HG02870 (cell line): Measurements from ENCODE around the gene N4BP3.
A peak's percentile ranks its signal among the peaks of the same experiment; 100 is the strongest.
"Not testable (repeated sequence)": the region's sequence is repeated elsewhere in the genome, so short reads cannot be mapped to it uniquely, and the experiment has no call there.

Source experiments
- ATAC-seq: cut with Tn5 transposase; IDR thresholded peaks from one replicate; pipeline ENCODE4 v1.9.1; 2021; ENCODE audit warnings: mild to moderate bottlenecking, moderate library complexity; ENCODE audit not compliant: unreplicated experiment

Gene N4BP3

GRCh38 chr5:178121391-178122276 is 8.3 kb downstream of the N4BP3 start:
- ATAC-seq, result no peak

GRCh38 chr5:178122346-178122745 is 9.0 kb downstream of the N4BP3 start:
- no peak for ATAC-seq

DNA sequence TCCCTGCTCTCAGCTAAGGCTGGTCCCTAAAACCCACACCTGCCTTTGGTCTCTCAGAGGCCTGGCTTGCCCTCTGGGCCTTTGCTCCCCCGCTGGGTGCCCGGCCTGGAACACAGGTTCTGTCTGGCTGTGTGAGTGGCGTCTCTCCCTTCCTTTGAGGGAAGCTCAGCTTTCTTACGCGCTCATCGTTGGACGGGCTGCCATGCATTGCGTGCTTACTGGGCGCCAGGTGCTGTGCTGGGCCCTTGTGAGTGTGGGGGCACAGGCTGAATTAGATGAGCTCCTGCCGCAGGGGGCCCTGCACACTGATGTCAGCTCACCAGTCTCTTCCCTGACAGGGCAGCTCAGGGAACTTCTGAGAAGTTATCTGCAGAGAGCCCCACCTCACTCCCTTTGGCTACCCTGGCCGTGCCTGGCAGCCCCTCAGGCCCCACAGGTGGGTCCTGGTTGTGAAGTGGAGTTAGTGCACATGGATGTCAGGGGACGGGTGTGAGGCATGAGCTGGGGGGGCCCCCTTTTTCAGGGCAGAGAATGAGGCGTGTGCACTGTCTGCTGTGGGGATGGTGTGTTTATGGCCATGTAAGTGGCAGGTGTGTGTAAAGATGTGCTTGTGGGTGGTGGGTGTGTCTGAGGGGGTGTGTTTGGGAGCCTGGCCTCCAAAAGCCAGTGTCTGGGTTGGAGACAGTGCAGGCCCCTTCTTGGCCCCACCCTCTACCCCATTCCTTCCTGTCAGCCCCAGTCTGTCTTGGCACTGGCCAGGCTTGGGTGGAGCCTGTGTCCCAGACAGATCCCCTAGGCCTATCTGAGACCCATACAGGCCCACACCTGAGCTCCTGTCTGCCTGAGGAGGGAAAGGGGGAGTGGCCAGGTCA is 10.0 kb downstream of the N4BP3 start:
- no peak for ATAC-seq

DNA sequence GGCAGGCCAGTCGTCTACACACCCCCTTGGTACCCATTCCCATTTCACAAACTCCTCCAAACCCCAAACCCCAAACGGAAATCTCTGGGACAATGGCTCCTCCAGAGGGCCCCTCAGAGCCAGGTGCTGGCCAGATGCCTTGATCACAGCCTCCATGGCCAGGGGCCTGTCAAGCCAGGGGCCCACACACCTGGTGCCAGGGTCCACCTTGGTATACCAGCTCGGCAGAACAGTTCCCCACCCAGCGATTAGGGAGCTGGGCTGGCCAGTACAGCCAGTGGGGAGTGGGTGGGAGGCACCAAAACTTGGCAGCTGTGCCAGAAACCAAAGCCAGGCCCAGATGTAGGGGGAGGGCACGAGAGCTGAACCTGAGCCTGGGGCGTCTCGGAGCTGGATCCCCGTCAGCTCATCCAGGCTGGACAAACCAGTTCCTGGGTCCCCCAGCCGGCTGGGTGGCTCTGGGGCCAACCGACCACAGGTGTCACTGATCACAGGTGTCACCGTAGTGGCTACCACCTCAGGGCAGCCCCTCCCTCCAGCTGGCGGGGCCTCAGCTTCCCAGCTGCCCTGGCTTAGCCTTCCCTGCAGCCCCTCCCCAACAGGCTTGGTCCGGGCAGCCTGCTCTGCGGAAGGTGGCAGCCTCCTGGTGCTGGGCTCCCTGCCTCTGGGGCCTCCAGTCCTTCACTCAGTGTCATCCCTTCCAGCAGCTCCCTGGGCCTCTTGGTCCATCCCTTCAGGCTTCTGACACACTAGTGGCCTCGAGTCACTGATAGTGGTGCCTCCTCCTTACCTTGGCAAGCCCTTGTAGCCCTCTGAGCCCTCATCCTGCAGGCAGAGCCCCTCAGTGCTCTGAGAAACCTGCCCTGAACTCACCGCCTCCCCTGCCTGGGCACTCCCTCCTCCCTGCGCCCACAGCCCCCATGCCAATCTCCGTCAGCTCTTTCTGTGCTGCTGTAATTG is 10.9 kb downstream of the N4BP3 start:
- ATAC-seq, result no peak

- no peak for ATAC-seq
Observed at GRCh38 chr5:178125253-178125906, 12.0 kb downstream of the N4BP3 start.

DNA sequence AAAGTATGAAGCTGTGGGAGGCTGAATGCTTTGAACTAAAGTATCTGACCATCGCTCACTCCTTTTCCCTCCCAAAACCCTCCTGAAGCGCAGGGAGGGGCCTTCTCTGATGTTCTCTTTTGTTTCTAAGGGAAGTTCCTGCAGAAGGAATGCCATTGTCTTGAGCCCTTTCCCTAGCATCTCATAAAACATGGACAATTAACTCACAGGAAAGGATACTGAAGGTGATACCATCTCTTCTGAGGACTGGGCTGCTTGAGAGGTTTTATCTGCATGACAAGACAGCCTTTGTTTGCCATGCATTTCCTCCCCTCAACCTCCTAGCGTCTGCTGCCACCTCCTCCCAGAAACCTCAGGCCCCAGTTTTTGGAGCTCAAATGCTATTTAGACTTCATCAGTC is 13.2 kb downstream of the N4BP3 start:
- no peak for ATAC-seq

- not testable (repeated sequence) for ATAC-seq
Observed at GRCh38 chr5:178127300-178128009, 14.1 kb downstream of the N4BP3 start.

- no peak for ATAC-seq
Observed at GRCh38 chr5:178129296-178129695, 16.0 kb downstream of the N4BP3 start.

DNA sequence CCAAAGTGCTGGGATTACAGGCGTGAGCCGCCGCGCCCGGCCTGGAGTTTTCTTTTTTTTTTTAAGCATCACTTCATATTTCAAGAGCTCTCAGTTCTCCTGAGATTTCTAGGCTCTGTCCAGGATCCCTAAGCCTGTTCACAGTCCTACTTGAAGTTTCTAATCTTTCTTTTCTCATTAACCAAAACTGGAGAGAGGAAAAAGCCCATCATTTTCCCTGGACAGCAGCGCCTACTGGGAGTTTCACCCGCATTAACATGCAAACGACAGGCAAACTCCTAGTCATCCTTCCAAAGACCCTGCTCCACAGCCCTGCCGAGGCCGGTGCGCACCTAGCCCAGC is 16.9 kb downstream of the N4BP3 start:
- ATAC-seq, result not testable (repeated sequence)

GRCh38 chr5:178130576-178131445 is 17.5 kb downstream of the N4BP3 start, which contains the start of gene RMND5B:
TSS of gene RMND5B (plus strand) at chr5:178131014. CDS start at chr5:178138120, 7,106 bp downstream.
- peak; percentile 78 for ATAC-seq

GRCh38 chr5:178131446-178131996 is 18.2 kb downstream of the N4BP3 start:
- no peak for ATAC-seq

DNA sequence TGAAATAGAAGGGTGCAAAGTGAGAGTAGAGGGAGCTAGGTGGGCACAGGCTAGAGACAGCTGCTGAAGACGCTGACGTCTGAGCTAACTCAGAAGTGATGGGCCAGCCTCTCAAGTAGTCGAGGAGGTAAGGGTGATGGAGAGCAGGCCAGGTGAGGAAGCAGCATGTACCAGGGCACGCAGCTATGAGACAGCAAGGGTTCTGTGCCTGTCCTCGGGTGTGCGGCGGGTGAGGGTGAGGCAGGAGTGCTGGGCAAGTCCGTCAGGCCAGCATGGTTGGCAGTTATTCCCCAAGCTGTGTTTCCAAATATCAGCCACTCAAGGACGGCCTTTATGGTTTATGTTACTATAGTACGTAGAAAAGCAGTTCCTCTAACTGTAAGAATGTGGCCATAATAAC is 23.7 kb downstream of the N4BP3 start:
- no peak for ATAC-seq

- ATAC-seq, result no peak
Observed at GRCh38 chr5:178137991-178138390, 24.7 kb downstream of the N4BP3 start.

GRCh38 chr5:178141550-178141949 is 28.2 kb downstream of the N4BP3 start:
- no peak for ATAC-seq

- no peak for ATAC-seq
Observed at GRCh38 chr5:178142642-178143041, 29.3 kb downstream of the N4BP3 start.

DNA sequence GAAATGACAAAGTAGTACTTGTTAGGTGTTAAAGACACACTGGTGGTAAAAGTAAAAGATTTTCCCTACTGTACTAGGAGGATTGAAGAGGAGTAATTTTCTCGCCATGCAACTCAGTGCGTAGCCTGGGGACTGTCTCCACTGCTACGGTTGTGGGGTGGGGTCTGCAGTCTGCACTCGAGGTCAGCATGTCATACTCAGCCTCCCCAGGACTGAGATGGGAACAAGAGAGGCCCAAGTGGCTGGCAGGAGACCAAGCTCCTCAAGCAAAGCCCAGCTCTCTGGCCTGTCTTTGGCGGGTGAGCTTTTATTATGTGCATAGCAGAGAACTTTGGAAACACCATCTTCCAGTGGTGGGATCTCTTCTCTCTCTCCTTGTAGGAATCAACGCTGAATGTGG is 29.9 kb downstream of the N4BP3 start:
- no peak for ATAC-seq

- no peak for ATAC-seq
Observed at GRCh38 chr5:178143901-178144300, 30.6 kb downstream of the N4BP3 start.
